Astrocyte of the spinal cord (primary cell): Measurements from ENCODE around the gene MDP1.

Experiments
- DNase-seq: peaks from one replicate; pipeline ENCODE4 v3.0.0; 2011; ENCODE audit warnings: low read depth, low spot score
- H3K4me3 ChIP-seq: 2 replicates; pipeline ENCODE4 v1.5.1; 2011; ENCODE audit warnings: low read depth, mild to moderate bottlenecking, low read length, moderate library complexity
- in situ Hi-C: cut with HindIII; loops from 2 replicates; pipeline ENCODE4 v1.10.0; 2017; ENCODE audit warnings: low sequenced_read_pairs
- TF ChIP-seq, protein P1 (sequence below): IDR thresholded peaks from 2 replicates; pipeline ENCODE4 v1.5.1; 2012; ENCODE audit warnings: low read depth, mild to moderate bottlenecking, low read length, inconsistent platforms

The MDP1 gene

GRCh38 chr14:24255931-24256711 is 40.3 kb upstream of the MDP1 start:
- TF ChIP-seq, protein P1, sequence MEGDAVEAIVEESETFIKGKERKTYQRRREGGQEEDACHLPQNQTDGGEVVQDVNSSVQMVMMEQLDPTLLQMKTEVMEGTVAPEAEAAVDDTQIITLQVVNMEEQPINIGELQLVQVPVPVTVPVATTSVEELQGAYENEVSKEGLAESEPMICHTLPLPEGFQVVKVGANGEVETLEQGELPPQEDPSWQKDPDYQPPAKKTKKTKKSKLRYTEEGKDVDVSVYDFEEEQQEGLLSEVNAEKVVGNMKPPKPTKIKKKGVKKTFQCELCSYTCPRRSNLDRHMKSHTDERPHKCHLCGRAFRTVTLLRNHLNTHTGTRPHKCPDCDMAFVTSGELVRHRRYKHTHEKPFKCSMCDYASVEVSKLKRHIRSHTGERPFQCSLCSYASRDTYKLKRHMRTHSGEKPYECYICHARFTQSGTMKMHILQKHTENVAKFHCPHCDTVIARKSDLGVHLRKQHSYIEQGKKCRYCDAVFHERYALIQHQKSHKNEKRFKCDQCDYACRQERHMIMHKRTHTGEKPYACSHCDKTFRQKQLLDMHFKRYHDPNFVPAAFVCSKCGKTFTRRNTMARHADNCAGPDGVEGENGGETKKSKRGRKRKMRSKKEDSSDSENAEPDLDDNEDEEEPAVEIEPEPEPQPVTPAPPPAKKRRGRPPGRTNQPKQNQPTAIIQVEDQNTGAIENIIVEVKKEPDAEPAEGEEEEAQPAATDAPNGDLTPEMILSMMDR = no peak
- DNase-seq = no peak
- H3K4me3 ChIP-seq = no peak overlapping the region
- in situ Hi-C loops = no loop called here

GRCh38 chr14:24255438-24255837 is 39.6 kb upstream of the MDP1 start:
- no peak overlapping the region for H3K4me3 ChIP-seq
- in situ Hi-C loops = no loop called here
- TF ChIP-seq, protein P1 = no peak
- DNase-seq = no peak

DNA sequence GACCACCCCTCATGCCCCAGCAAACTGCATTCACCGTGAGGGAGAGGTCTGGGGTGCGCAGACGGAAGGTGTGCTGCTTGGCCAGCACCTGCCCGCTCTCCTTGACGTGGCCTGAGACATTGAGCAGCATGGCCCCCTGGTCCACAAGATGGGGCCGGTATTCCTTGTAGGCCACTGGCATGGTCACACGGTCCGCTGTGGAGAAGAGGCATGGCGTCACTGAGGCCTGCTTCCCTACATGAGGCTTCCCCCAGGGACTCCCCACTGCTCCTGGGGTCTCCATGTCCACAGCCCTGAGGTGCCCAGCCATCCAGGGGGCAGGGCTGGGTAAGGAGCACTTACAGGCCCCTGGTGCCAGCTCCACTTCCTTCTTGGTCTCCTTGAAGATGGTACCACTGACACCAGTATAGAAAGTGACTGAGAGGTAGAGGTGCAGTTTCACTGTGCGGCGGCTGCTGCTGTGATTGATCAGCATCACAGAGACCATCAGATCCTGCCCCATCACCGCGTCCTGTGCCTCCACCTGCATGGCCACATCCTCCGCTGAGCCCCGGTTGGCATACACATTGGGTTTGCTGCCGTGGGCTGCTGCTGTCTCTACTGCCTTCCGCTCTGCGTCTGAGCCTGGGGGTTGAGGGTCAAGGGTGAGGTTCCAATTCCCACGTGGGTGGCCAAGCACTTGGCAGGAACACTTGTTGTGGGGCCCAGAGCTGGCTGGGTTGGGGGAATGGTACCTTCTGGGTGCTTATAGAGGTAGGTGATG is 38.9 kb upstream of the MDP1 start:
- in situ Hi-C loops = no loop called here
- no peak overlapping the region for H3K4me3 ChIP-seq
- DNase-seq = no peak
- TF ChIP-seq, protein P1 = no peak

DNA sequence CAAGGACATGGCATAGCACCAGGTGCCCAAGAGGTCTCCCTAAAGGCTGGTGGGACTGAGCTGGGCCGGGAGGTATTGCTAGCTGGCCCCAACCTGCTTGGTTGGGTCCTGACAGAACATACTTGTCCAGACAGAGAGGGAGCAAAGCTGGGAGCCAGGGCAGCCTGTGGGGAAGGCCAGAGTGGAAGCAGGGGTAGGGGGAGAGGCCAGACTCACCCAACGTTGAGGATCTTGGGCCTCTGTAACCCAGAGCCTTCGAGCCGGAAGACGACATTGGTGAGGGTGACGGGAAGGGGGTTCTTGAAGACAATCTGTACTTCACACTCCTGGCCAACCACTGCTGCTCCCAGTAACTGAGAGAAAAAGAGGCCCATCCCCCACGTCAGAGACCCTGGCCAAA is 38.1 kb upstream of the MDP1 start:
- in situ Hi-C loops = no loop called here
- H3K4me3 ChIP-seq = no peak overlapping the region
- TF ChIP-seq, protein P1 = no peak

DNA sequence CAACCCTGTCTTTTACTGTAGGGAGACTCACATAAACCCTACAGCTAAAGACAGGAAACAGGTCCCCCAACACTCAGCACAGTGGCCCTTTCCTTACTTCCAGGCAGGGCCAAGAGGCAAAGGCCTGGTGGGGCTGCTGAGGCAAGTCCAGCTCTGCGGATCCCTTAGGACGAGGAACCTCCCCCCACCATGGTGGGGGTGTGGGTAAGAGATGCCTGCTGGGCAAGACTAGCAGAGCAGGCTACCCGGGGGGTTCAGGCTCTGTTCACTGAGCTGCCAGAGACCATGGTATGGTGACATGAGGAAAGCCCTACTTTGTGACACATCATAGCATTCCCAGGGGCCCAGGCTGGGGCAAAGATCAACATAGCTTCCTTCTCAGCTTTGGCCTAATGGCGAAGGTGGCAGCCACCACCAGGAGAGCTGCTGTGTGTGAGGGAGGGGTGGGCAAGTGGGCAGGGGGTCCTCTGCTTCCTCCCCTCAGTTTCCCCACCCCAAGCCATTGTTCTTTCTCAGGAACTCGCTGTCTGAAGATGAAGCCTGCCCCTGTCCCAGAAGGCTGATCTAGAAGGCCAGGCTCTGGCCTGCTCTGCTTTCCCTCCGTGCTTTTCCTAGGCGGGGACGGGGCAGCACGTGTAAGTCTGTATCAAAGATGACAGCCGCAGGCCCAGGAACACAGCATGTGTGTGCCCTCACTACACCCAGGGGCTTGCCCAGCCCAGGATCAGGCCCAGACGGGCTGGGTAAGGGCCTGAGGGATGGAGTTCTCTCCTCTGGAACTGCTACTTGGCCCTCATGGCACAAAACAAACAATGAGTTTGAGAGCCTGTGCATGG is 36.6 kb upstream of the MDP1 start:
- DNase-seq = no peak
- TF ChIP-seq, protein P1 = no peak
- H3K4me3 ChIP-seq = no peak overlapping the region
- in situ Hi-C loops = no loop called here

More for the DNA sequence above, 38.1 kb upstream of the MDP1 start:
- DNase-seq = no peak

DNA sequence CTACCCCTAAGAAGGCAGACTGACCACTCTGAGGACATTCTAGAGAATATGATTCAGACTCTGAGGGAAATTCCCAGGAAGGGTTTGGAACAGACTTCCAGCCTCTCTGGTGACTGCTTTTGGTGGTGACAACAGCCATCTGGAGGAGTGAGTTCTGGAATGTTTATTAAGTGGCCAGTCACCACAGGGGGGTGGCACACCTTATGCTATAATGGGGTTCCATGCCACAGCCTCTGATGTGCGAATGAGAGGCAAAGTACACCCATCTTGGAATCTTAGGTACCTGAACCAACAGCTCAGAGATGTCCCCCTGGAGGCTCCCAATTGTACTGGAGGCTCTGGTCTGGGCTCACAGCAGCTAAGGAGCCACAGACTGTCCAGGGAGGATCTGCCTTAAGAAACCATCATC is 36.0 kb upstream of the MDP1 start:
- no peak for DNase-seq
- in situ Hi-C loops = no loop called here
- H3K4me3 ChIP-seq = no peak overlapping the region
- TF ChIP-seq, protein P1 = no peak
